ENCODE data around the gene NUP133.
A peak's percentile ranks its signal among the peaks of the same experiment; 100 is the strongest.
"Not testable (repeated sequence)": the region's sequence is repeated elsewhere in the genome, so short reads cannot be mapped to it uniquely, and the experiment has no call there.

Gene NUP133

GRCh38 chr1:229448354-229448753 lies 59.8 kb downstream of the NUP133 start:
- no peak for DNase-seq

- no peak for DNase-seq
These were observed 60.3 kb downstream of the NUP133 start for GRCh38 chr1:229447809-229448252.

GRCh38 chr1:229445828-229446227 lies 62.3 kb downstream of the NUP133 start:
- DNase-seq = no peak

- no peak for DNase-seq
These were observed 67.1 kb downstream of the NUP133 start for GRCh38 chr1:229440851-229441537.

- DNase-seq = no peak
These were observed 70.1 kb downstream of the NUP133 start for GRCh38 chr1:229438021-229438420.

GRCh38 chr1:229437443-229437842 lies 70.7 kb downstream of the NUP133 start:
- DNase-seq = no peak

- DNase-seq = peak; percentile 47
These were observed 71.9 kb downstream of the NUP133 start for GRCh38 chr1:229436201-229436600.

- peak; percentile 63 for DNase-seq
These were observed 73.5 kb downstream of the NUP133 start for GRCh38 chr1:229434641-229435051.

GRCh38 chr1:229434005-229434640 lies 74.0 kb downstream of the NUP133 start, which contains the start of gene ACTA1:
ACTA1 (minus strand) TSS chr1:229434094; CDS start chr1:229433115, 979 bp downstream.
- DNase-seq = peak; percentile 75

- no peak for DNase-seq
These were observed 74.7 kb downstream of the NUP133 start for GRCh38 chr1:229433364-229434004.

- DNase-seq = no peak
These were observed 75.2 kb downstream of the NUP133 start for GRCh38 chr1:229432905-229433304.

- DNase-seq = no peak
These were observed 76.1 kb downstream of the NUP133 start for GRCh38 chr1:229432116-229432461.

GRCh38 chr1:229431284-229432115 lies 76.6 kb downstream of the NUP133 start:
- DNase-seq = no peak

GRCh38 chr1:229430761-229431283 lies 77.3 kb downstream of the NUP133 start:
- peak; percentile 84 for DNase-seq

- no peak for DNase-seq
These were observed 79.9 kb downstream of the NUP133 start for GRCh38 chr1:229428256-229428655.

- no peak for DNase-seq
These were observed 80.6 kb downstream of the NUP133 start for GRCh38 chr1:229427572-229427971.

- DNase-seq = no peak
These were observed 82.5 kb downstream of the NUP133 start for GRCh38 chr1:229425564-229426159.

GRCh38 chr1:229420765-229421164 lies 87.4 kb downstream of the NUP133 start:
- no peak for DNase-seq

GRCh38 chr1:229420224-229420623 lies 87.9 kb downstream of the NUP133 start:
- no peak for DNase-seq

- DNase-seq = not testable (repeated sequence)
These were observed 89.6 kb downstream of the NUP133 start for GRCh38 chr1:229418586-229418985.

GRCh38 chr1:229412810-229413209 lies 95.3 kb downstream of the NUP133 start:
- DNase-seq = not testable (repeated sequence)

GRCh38 chr1:229412056-229412455 lies 96.1 kb downstream of the NUP133 start:
- DNase-seq = no peak
